Hair follicle dermal papilla cell (primary cell): ENCODE results near the gene VAMP2. TPM values are rescaled to one million over a fixed set of nuclear protein-coding genes. Genes with fewer than 3 reads are reported as not detected.

Source experiments
- total RNA-seq: library from RNA; depleted of rRNA; stranded (reverse); fragments of >200 nt; gene quantifications from 2 replicates; pipeline ENCODE4 v1.2.3, GENCODE V29; 2012

The VAMP2 gene, protein sequence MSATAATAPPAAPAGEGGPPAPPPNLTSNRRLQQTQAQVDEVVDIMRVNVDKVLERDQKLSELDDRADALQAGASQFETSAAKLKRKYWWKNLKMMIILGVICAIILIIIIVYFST
- 4.4 and 5.5 TPM in 2 replicates for total RNA-seq

DNA sequence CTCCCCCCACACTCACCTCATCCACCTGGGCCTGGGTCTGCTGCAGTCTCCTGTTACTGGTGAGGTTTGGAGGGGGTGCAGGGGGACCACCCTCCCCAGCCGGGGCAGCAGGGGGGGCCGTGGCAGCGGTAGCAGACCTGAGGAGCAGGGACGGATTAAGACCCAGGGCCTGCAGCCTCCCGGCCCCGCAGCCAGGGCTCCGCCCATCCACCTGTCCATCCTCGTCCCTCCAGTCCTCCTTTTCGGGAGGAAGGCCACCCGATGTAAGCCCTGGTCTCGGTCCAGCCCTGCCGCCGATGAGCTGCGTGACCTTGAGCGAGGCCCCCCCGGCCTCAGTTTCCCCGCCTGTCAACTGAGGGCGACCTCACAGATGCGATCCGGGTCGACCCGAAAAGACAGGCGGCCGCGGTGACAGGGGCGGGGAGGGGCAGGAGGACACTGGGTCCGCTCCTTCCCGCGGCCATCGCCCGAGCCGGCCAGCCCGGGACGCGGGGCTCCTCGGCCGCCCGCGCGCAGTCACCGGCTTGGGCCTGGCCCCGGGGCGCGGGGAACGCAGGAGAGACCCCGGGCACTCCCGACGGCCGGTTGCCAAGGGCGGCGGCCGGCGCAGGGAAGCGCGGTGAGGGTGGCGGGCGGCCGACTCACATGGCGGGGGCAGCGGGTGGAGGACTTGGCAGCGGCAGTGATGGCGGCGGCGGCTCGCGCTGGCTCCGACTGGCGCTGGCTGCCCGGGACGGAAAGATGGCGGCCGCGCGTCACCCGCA is at the start of gene VAMP2:
TSS of gene VAMP2 (minus strand) at position 716 of the 764 bp plus-strand sequence. CDS start at position 647, 69 bp downstream.

DNA sequence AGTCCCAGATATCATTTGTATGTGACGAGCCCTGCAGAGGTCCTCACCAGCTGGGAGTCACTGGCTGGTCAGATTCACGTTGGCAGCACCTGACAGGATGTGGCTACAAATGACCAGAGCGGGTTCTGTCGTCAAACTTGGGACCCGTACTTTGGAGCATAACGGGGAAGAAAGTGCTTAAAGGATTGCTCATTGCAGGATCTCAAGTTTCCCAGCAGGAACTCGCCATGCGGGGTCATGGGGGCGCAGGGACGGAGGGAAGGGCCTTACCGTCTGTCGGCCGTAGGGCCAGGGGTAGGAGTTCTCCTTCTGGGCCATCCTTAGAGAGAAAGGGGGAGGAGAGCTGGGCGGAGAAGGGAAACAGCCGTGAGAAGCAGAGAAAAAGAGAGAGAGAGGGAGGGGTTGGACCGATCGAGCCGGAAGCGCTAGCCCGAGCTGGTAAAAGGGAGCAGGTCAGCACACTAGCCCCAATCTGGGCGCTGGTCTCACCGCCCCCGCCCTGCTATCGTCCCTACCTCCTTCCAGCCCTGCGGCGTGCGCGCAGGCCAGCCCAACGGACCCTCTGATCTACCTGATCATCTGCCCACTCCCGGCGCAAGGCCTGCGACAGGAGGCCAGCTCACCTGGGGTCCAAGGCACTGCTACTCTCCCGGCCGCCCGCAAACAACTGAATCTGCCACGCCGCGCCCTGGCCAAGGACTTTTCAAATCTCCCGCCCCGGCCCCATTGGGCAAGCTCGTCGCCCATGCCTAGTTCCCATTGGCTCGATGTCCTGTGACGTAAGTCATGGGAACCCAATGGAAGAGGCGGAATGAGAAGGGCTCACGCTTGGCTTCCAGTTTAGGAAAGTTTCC is 47.4 kb upstream of the VAMP2 start, which contains the start of gene AURKB:
TSS of gene AURKB (minus strand) at position 669 of the 854 bp plus-strand sequence. CDS start at position 318, 351 bp downstream.

DNA sequence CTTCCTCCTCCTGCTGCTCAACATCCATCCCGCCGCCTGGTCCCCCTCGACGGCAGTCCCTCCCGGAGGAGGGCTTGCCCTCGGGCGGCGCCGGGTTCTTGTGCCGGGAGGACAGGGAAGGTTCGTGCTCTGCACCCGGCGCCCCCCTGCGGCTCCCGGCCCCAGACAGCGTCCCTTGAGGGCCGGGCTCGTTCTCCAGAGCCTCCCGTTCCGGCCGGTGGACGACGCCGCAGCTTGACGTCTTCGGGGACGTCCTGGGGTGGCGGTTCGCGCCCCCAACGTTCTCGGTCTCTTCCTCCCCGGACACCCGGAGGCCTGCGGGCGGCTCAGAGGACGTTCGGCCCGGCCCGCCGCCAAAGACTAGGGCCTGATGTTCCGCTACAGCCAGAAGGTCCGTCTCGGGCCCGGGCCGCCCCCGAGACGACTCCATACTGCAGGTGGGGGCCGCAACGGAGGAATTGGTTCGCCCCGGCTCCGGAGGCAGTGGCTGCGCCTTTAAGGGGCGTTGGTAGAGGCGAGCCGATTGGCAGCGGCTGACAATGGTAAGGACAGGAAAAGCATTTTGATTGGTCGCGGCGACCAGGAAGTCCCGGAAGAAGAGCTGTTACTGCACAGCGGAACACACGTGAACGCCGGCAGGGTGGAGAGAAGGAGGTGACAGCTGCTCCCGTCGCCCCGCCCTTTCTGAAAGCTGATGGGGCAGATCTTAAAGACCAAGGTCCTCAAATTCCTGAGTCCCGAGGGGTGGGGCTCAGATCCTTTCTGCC is 27.1 kb upstream of the VAMP2 start, which contains the start of gene BORCS6:
TSS of gene BORCS6 (minus strand) at position 470 of the 767 bp plus-strand sequence. CDS start at position 430, 40 bp downstream.

DNA sequence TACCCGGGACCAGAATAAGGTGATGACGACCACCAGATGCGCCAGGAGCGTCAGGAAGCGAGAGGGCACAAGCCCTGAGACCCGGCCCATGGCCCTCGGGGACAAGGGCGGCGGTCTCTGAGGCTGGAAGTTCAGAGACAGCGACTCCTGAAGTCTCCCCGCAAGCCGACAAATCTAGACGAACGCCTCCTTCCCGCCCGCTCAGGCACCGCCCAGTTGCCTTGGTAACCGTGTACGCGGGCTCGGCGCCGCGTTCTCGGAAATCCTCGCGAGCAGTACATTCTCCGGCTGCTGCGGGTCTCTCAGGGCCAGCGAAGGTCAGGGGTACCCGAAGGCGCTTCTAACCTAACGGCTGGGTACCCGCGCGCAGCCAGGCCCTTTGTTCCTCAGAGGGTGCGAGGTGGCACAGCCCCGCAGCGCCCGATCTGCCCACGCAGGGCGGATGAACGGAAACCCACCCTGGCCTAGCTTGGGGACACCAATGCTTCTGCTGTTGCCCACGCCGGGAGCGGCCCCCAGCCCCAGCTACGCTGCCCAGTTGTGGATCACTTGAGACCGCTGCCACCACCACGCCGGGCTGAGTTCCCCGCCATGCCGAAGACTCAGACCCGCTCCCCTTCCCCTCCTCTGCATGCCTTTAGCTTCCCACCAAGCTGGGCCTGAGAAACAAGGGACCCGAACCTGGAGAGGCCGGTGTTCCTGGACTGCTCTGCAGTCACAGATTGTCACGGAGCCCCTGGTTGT is 13.6 kb upstream of the VAMP2 start, which contains the start of gene TMEM107:
TSS of gene TMEM107 (minus strand) at position 184 of the 744 bp plus-strand sequence. CDS start at position 90, 94 bp downstream.

DNA sequence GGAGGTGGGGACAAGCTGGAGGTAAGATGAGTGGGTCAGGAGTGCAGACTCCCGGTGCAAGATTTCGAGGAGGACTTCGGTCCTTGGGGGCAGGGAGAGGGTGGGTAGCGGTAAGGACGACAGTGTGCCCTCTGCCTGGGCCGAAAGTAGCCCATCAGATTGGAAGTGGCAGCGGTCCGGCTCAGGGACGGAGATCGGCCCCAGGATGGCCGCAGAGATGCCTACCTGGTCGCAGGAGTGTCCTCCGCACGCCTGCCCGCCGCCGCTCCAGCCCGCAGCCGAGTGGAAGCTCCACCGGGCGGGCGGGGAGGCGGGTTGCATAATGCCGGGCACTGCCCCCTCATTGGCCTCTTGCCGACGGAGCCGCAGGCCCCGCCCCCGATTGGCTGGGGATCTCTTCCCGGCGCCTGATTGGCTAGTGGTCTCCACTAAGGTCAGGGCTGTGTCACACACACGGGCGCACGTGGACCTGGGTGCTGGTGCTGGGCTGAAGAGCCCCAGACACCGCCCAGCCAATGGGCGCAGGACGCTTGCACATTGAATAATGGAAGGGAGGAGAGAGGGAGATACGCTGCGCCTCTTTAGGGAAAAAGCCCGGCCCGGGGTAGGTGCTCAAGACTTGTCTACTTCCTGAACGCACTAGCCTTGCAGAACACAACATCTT is 10.5 kb downstream of the VAMP2 start, which contains the start of gene PER1:
TSS of gene PER1 (minus strand) at position 293 of the 664 bp plus-strand sequence. CDS start 1,698 bp downstream, outside the sequence.

DNA sequence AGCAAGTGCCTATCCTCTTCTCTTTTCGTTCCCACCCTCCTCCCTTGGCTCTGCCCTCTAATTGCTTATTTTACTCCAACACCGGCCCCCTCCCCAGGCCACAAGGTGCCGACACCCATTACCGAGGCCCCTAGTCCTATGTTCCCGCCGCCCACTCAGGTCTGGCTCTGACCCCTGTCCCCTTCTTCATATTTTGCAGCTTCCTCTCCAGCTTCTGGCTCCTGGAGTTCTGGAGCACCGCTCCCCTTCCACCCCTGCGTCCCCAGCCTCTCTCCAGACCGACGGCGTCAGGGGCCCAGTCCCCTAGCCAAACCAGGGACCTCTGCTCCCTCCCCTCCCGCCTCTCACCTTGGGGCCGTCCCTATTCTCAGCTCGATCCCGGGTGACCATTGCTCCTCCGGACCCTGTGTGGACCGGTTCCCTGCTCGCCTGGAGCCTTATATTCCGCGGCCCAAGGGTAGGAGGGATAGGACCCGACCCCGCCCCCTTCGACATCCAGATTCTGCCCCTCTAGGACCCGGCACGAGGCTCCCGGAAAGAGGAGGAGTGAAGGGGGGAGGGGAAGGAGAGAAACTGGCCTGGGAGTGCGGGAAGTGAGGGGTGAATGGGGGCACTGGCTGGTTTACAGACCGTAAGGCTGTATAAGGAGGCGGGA is 38.9 kb downstream of the VAMP2 start, which contains the start of gene HES7:
TSS of gene HES7 (minus strand) at position 412 of the 655 bp plus-strand sequence. CDS start at position 390, 22 bp downstream.

DNA sequence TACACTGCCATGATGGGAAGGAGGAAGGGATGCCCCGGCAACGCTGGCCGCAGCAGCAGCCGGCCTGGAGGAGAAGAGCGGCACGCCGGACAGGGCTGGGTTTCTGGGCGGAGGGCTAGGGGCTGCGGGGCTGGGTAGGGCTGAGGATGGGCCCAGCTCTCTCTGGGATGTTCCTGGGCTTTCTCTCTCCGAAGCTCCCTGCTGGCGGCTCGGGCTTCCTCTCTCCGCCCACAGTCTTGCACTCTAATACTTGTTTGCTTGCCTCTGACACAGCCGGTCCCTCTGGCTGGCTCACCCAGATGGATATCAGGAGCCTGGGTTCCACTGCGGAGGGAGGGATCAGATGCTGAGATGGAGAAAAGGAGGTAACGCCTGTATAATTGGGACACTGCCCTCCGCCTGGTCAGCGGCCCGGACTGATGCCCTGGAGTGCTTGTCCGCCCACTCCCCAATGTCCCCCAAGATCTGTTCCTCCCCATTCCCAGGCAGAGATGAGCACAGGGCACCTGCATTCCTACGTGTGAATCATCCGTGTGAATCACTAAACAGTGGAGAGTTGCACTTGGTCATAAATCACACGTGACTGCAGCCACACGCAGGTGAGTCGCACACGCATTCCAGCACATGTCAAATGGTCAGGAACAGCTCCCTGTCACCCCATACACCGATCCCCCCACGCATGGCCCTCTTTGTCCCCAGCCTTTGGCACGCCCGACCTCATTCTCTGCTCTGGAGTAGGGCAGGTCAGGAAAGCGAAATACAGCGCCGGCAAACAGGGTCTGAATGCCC is 44.6 kb downstream of the VAMP2 start, which contains the start of gene ALOXE3:
TSS of gene ALOXE3 (minus strand) at position 535 of the 789 bp plus-strand sequence. CDS start at position 11, 524 bp downstream.

Other genes with a start within 250 kb of the VAMP2 start
- 1.3 and 4.2 TPM in 2 replicates for gene RNF227, start 246.7 kb downstream of the VAMP2 start, total RNA-seq
- 0.49 and 1.6 TPM in 2 replicates for gene KCNAB3, start 233.1 kb downstream of the VAMP2 start, total RNA-seq
- 39.1 and 42.9 TPM in 2 replicates for gene TRAPPC1, start 231.0 kb downstream of the VAMP2 start, total RNA-seq
- 22.2 and 23.3 TPM in 2 replicates for gene CNTROB, start 230.7 kb downstream of the VAMP2 start, total RNA-seq
- not detected in 2 replicates for gene GUCY2D, start 160.3 kb downstream of the VAMP2 start, total RNA-seq
- gene ALOX15B, start 123.9 kb downstream of the VAMP2 start, total RNA-seq, result not detected in 2 replicates
- 0.12 TPM in 1 of 2 replicates, not detected in the other for gene ALOX12B, start 75.2 kb downstream of the VAMP2 start, total RNA-seq
- under 0.01 TPM in 1 of 2 replicates, not detected in the other for gene ALOXE3, start 44.4 kb downstream of the VAMP2 start, total RNA-seq
- gene HES7, start 38.8 kb downstream of the VAMP2 start, total RNA-seq, result 0.16 and 0.73 TPM in 2 replicates
- 12.3 and 17.2 TPM in 2 replicates for gene PER1, start 10.5 kb downstream of the VAMP2 start, total RNA-seq
- gene TMEM107, start 13.4 kb upstream of the VAMP2 start, total RNA-seq, result 11.0 and 14.8 TPM in 2 replicates
- gene BORCS6, start 27.2 kb upstream of the VAMP2 start, total RNA-seq, result 5.8 and 7.8 TPM in 2 replicates
- gene AURKB, start 47.6 kb upstream of the VAMP2 start, total RNA-seq, result 2.1 and 6.1 TPM in 2 replicates
- gene CTC1, start 85.1 kb upstream of the VAMP2 start, total RNA-seq, result 6.6 and 8.8 TPM in 2 replicates
- gene PFAS, start 86.3 kb upstream of the VAMP2 start, total RNA-seq, result 13.6 and 22.6 TPM in 2 replicates
- 11.5 and 15.5 TPM in 2 replicates for gene RANGRF, start 125.7 kb upstream of the VAMP2 start, total RNA-seq
- gene SLC25A35, start 132.5 kb upstream of the VAMP2 start, total RNA-seq, result 0.81 and 1.2 TPM in 2 replicates
- not detected in 2 replicates for gene ARHGEF15, start 147.3 kb upstream of the VAMP2 start, total RNA-seq
- gene ODF4, start 176.9 kb upstream of the VAMP2 start, total RNA-seq, result not detected in 2 replicates
- gene RPL26, start 220.2 kb upstream of the VAMP2 start, total RNA-seq, result 1,352 and 1,970 TPM in 2 replicates
- gene RNF222, start 234.9 kb upstream of the VAMP2 start, total RNA-seq, result not detected in 2 replicates